ENCODE data around the gene IPO7. TPM values are rescaled to one million over a fixed set of nuclear protein-coding genes. Genes with fewer than 3 reads are reported as not detected.

The IPO7 gene
- total and polyA plus RNA-seq, 2 donors (not counting 3 experiments of a cell fraction or from before 2014, with no cell fraction given): 32.9 to 170 TPM

GRCh38 chr11:9341638-9342178, 42.7 kb upstream of the IPO7 start:
- no peaks in the 10 kb centered on the region for H3K27me3 ChIP-seq (ENCODE audit: control insufficient read depth in 2 of 2, insufficient read depth in 2 of 2, low read length in 2 of 2)
- dilution Hi-C loops (cut with MboI; ENCODE audit: extremely low pct_ligation_motif_present, low sequenced_read_pairs): no loop called here
- no peaks in the 10 kb centered on the region for H3K9me1 ChIP-seq (replicated peaks; ENCODE audit: control insufficient read depth, extremely low read depth, insufficient read depth, low read length)
- DNase-seq (ENCODE audit: low read depth, low spot score): no peak
- no peaks in the 10 kb centered on the region for H4K20me1 ChIP-seq (replicated peaks; ENCODE audit: control insufficient read depth, extremely low read depth, insufficient read depth, low read length)
- no TSS peak for BruUV-seq (replicated peaks)
- H3K27ac ChIP-seq (ENCODE audit: insufficient read depth, low read depth, low read length): no peak overlapping the region
- TF ChIP-seq MYC (IDR thresholded peaks at IDR 0.05; ENCODE audit: low read depth, low read length) (no peak), GATA2 (IDR thresholded peaks at IDR 0.05; ENCODE audit: insufficient read depth, insufficient read length, low read depth, low read length) (no peak), CTCF (IDR thresholded peaks at IDR 0.05; ENCODE audit: extremely low read depth in 1 of 2, insufficient read depth in 1 of 2, low read depth in 1 of 2, low read length in 2 of 2) (no peak), JUN (IDR thresholded peaks at IDR 0.05; ENCODE audit: borderline replicate concordance, insufficient read depth, insufficient read length, low read depth) (no peak), MAX (IDR thresholded peaks at IDR 0.05; ENCODE audit: insufficient read depth, insufficient read length) (no peak), POLR2A (IDR thresholded peaks at IDR 0.05; ENCODE audit: low read depth, low read length) (no peak), FOS (IDR thresholded peaks at IDR 0.05; ENCODE audit: borderline replicate concordance, insufficient read depth, low read length) (no peak), POLR2AphosphoS5 (IDR thresholded peaks at IDR 0.05; ENCODE audit: insufficient read depth, low read depth, low read length) (no peak), EZH2 (IDR thresholded peaks at IDR 0.05; ENCODE audit: borderline replicate concordance, low read depth, low read length, severe bottlenecking) (no peak)
- H3K79me2 ChIP-seq (ENCODE audit: control insufficient read depth, insufficient read depth, low read length): no peaks in the 10 kb centered on the region
- no peaks in the 10 kb centered on the region for H3K4me1 ChIP-seq (ENCODE audit: control insufficient read depth, extremely low read depth, insufficient read depth, low read length)
- POLR2A ChIA-PET: no interaction called here
- H3K36me3 ChIP-seq (ENCODE audit: control insufficient read depth in 2 of 2, extremely low read depth in 1 of 2, insufficient read depth in 2 of 2, low read length in 2 of 2): no peaks in the 10 kb centered on the region
- intact Hi-C loops (cut with micrococcal nuclease): no loop called here
- H3K4me2 ChIP-seq (ENCODE audit: insufficient read depth, low read length): no peak overlapping the region
- no peaks in the 10 kb centered on the region for H3K9me3 ChIP-seq (replicated peaks; ENCODE audit: control insufficient read depth, insufficient read depth, low read length)
- FAIRE-seq: no peak
- H2AFZ ChIP-seq (ENCODE audit: low read depth, low read length): no peak overlapping the region
- no peak overlapping the region for H3K4me3 ChIP-seq (replicated peaks in 1 of 3; ENCODE audit: insufficient read depth in 1 of 3, low read depth in 1 of 3, low read length in 3 of 3)
- no peak overlapping the region for H3K9ac ChIP-seq (replicated peaks; ENCODE audit: extremely low read depth, insufficient read depth, low read length)
- CTCF ChIA-PET: interaction anchor here (1.2 to 1.4 kb wide), 2 partner anchors 12 to 20 kb away, joined by 4 to 7 read pairs; no protein-coding TSS in a partner anchor
